ENCODE measurements around the gene PON2. TPM values are rescaled to one million over a fixed set of nuclear protein-coding genes. Genes with fewer than 3 reads are reported as not detected.
"Not testable (repeated sequence)": the region's sequence is repeated elsewhere in the genome, so short reads cannot be mapped to it uniquely, and the experiment has no call there.

Gene PON2
- 46.3 and 51.1 TPM in 2 replicates for total RNA-seq (2014; rRNA removed; shearing (Covaris generic))

GRCh38 chr7:95434557-95435421 lies at the start of gene PON2:
TSS of gene PON2 (minus strand) at chr7:95435028. CDS start at chr7:95434951, 77 bp downstream.
- peak; percentile 92 for DNase-seq (ENCODE audit: low spot score)

GRCh38 chr7:95482424-95482823 lies 47.6 kb upstream of the PON2 start:
- DNase-seq (ENCODE audit: low spot score) = no peak

- no peak for DNase-seq (ENCODE audit: low spot score)
These were observed 46.7 kb upstream of the PON2 start for GRCh38 chr7:95481271-95482165.

- DNase-seq (ENCODE audit: low spot score) = no peak
These were observed 45.3 kb upstream of the PON2 start for GRCh38 chr7:95479992-95480624.

- peak; percentile 68 for DNase-seq (ENCODE audit: low spot score)
These were observed 43.6 kb upstream of the PON2 start for GRCh38 chr7:95478272-95479037.

GRCh38 chr7:95476904-95477594 lies 42.2 kb upstream of the PON2 start:
- DNase-seq (ENCODE audit: low spot score) = peak; percentile 86

GRCh38 chr7:95476072-95476847 lies 41.4 kb upstream of the PON2 start:
- no peak for DNase-seq (ENCODE audit: low spot score)

- no peak for DNase-seq (ENCODE audit: low spot score)
These were observed 38.6 kb upstream of the PON2 start for GRCh38 chr7:95473276-95473985.

- DNase-seq (ENCODE audit: low spot score) = no peak
These were observed 37.8 kb upstream of the PON2 start for GRCh38 chr7:95472581-95473161.

GRCh38 chr7:95471071-95471470 lies 36.2 kb upstream of the PON2 start:
- DNase-seq (ENCODE audit: low spot score) = no peak

GRCh38 chr7:95470452-95470851 lies 35.6 kb upstream of the PON2 start:
- DNase-seq (ENCODE audit: low spot score) = peak; percentile 59

GRCh38 chr7:95469848-95470247 lies 35.0 kb upstream of the PON2 start:
- no peak for DNase-seq (ENCODE audit: low spot score)

GRCh38 chr7:95469187-95469586 lies 34.4 kb upstream of the PON2 start:
- DNase-seq (ENCODE audit: low spot score) = no peak

GRCh38 chr7:95467912-95468607 lies 33.2 kb upstream of the PON2 start:
- no peak for DNase-seq (ENCODE audit: low spot score)

GRCh38 chr7:95460653-95461052 lies 25.8 kb upstream of the PON2 start:
- not testable (repeated sequence) for DNase-seq (ENCODE audit: low spot score)

- no peak for DNase-seq (ENCODE audit: low spot score)
These were observed 23.1 kb upstream of the PON2 start for GRCh38 chr7:95457947-95458346.

- DNase-seq (ENCODE audit: low spot score) = no peak
These were observed 19.7 kb upstream of the PON2 start for GRCh38 chr7:95454438-95455045.

GRCh38 chr7:95446618-95447017 lies 11.8 kb upstream of the PON2 start:
- DNase-seq (ENCODE audit: low spot score) = no peak
